A549 (cell line): Measurements from ENCODE around the gene TACSTD2. TPM values are rescaled to one million over a fixed set of nuclear protein-coding genes. Genes with fewer than 3 reads are reported as not detected.

Experiments used
- ATAC-seq, 2 experiments: fragments of 200-7000 bp in 1 of 2; fragments of >200 bp in 1 of 2; cut with Nextera tagmentation in 1 of 2; cut with Tn5 transposase in 1 of 2; 3 replicates each; pipeline versions ENCODE4 v1.8.0 to v1.9.1; 2018 to 2020; ENCODE audit warnings: mild to moderate bottlenecking in 1 of 2, moderate library complexity in 1 of 2
- CTCF ChIA-PET: fragments of 300-600 bp; sonication (Branson Sonifier 250); formaldehyde crosslinking; extraction: SDS; loops from one replicate; lab custom pipeline; 2021; ENCODE audit warnings: antibody characterized with exemption, inconsistent platforms; lab: Yijun Ruan, JAX
- POLR2A ChIA-PET: fragments of 350-600 bp; formaldehyde crosslinking; extraction: SDS; loops from one replicate; lab custom pipeline; 2021; ENCODE audit warnings: antibody characterized with exemption, inconsistent platforms; lab: Yijun Ruan, JAX
- DNase-seq, 2 experiments: peaks; one replicate each; pipeline versions ENCODE4 v3.0.0 to v3.0.0-alpha.2; 2011 to 2016; ENCODE audit warnings: low read depth in 1 of 2, low spot score in 1 of 2
- FAIRE-seq: peaks from 2 replicates; lab custom pipeline; 2011; peaks lifted over from hg19 to GRCh38; lab: Jason Lieb, UNC
- H3K27ac ChIP-seq, 2 experiments: fragments of >200 bp; sonication (Bioruptor Twin); formaldehyde crosslinking; 3 replicates each; pipeline ENCODE4 v1.5.1; 2016 to 2017
- H3K4me1 ChIP-seq: fragments of >200 bp; sonication (Bioruptor Twin); formaldehyde crosslinking; 3 replicates; pipeline ENCODE4 v1.6.1; 2016
- H3K4me2 ChIP-seq: fragments of >200 bp; sonication (Bioruptor Twin); formaldehyde crosslinking; 3 replicates; pipeline ENCODE4 v1.6.1; 2016
- H3K4me3 ChIP-seq: fragments of >200 bp; sonication (Bioruptor Twin); formaldehyde crosslinking; 3 replicates; pipeline ENCODE4 v1.5.1; 2016
- H3K9me3 ChIP-seq: fragments of >200 bp; sonication (Bioruptor Twin); formaldehyde crosslinking; 3 replicates; pipeline ENCODE4 v1.6.1; 2016
- ATOH8 ChIP-seq: fragments of 250-450 bp; sonication (Bioruptor Pico); IDR thresholded peaks from 2 replicates; pipeline ENCODE4 v1.5.0; 2020; ENCODE audit warnings: low read depth, mild to moderate bottlenecking, moderate library complexity
- CBX2 ChIP-seq: fragments of 200-600 bp; sonication (generic); IDR thresholded peaks from 2 replicates; pipeline ENCODE4 v1.6.1; 2016; ENCODE audit warnings: low read depth, mild to moderate bottlenecking, borderline replicate concordance
- CEBPB ChIP-seq, 2 experiments: fragments of >200 bp in 1 of 2; sonication (Bioruptor Twin) in 1 of 2; formaldehyde crosslinking in 1 of 2; IDR thresholded peaks; 2 replicates each; pipeline ENCODE4 v1.6.1; 2012 to 2016
- CHD2 ChIP-seq: fragments of 150-350 bp; IDR thresholded peaks from 2 replicates; pipeline ENCODE4 v1.6.1; 2014; ENCODE audit warnings: low read length; ENCODE audit not compliant: partially characterized antibody
- EHMT2 ChIP-seq: fragments of 200-600 bp; sonication (generic); IDR thresholded peaks from 2 replicates; pipeline ENCODE4 v1.6.1; 2016; ENCODE audit warnings: antibody characterized with exemption, low read depth, mild to moderate bottlenecking, moderate library complexity
- EP300 ChIP-seq, 2 experiments: fragments of >200 bp; sonication (Bioruptor Twin); formaldehyde crosslinking; IDR thresholded peaks; 2 replicates in 1 of 2; 3 replicates in 1 of 2; pipeline ENCODE4 v1.6.1; 2016 to 2017
- FOSB ChIP-seq: fragments of 250-450 bp; sonication (Bioruptor Pico); IDR thresholded peaks from 2 replicates; pipeline ENCODE4 v1.5.0; 2020; ENCODE audit warnings: mild to moderate bottlenecking, moderate library complexity
- FOSL2 ChIP-seq, 2 experiments: fragments of 450-650 bp in 1 of 2; fragments of >200 bp in 1 of 2; sonication (Bioruptor Twin) in 1 of 2; formaldehyde crosslinking; IDR thresholded peaks; 2 replicates each; pipeline versions ENCODE4 v1.5.0 to v1.6.1; 2016 to 2020; ENCODE audit warnings: mild to moderate bottlenecking in 1 of 2, moderate library complexity in 1 of 2
- GATA3 ChIP-seq: IDR thresholded peaks from 2 replicates; pipeline ENCODE4 v1.6.1; 2012; ENCODE audit warnings: borderline replicate concordance
- HDAC2 ChIP-seq: fragments of 200-600 bp; sonication (generic); IDR thresholded peaks from 2 replicates; pipeline ENCODE4 v1.6.1; 2016
- HES2 ChIP-seq: fragments of >200 bp; sonication (Bioruptor Twin); formaldehyde crosslinking; IDR thresholded peaks from 2 replicates; pipeline ENCODE4 v1.6.1; 2016
- HOXB5 ChIP-seq: fragments of 250-450 bp; sonication (Bioruptor Pico); IDR thresholded peaks from 2 replicates; pipeline ENCODE4 v1.5.0; 2020; ENCODE audit warnings: mild to moderate bottlenecking, moderate library complexity
- JUNB ChIP-seq: fragments of >200 bp; sonication (Bioruptor Twin); formaldehyde crosslinking; IDR thresholded peaks from 2 replicates; pipeline ENCODE4 v1.6.1; 2016
- KDM1A ChIP-seq: fragments of 200-600 bp; sonication (generic); IDR thresholded peaks from 2 replicates; pipeline ENCODE4 v1.6.1; 2016; ENCODE audit warnings: low read depth, mild to moderate bottlenecking
- KDM5A ChIP-seq: fragments of 200-600 bp; sonication (generic); IDR thresholded peaks from 2 replicates; pipeline ENCODE4 v1.6.1; 2016; ENCODE audit warnings: antibody characterized with exemption, mild to moderate bottlenecking
- MAFK ChIP-seq: fragments of 450-650 bp; IDR thresholded peaks from 2 replicates; pipeline ENCODE4 v1.6.1; 2014; ENCODE audit not compliant: partially characterized antibody
- MAX ChIP-seq: IDR thresholded peaks from 2 replicates; pipeline ENCODE4 v1.6.1; 2012
- MYC ChIP-seq: IDR thresholded peaks from 2 replicates; pipeline ENCODE4 v1.6.1; 2012; ENCODE audit warnings: mild to moderate bottlenecking, inconsistent platforms, low read length, improper control_type of control experiment, borderline replicate concordance
- NFE2L2 ChIP-seq: fragments of 150-350 bp; conservative IDR thresholded peaks from 2 replicates; pipeline ENCODE4 v1.6.1; 2014; ENCODE audit warnings: low read length
- NPAS2 ChIP-seq: fragments of 250-450 bp; sonication (Bioruptor Pico); IDR thresholded peaks from 2 replicates; pipeline ENCODE4 v1.8.0; 2022; ENCODE audit warnings: mild to moderate bottlenecking, moderate library complexity, borderline replicate concordance
- NR3C1 ChIP-seq: fragments of >200 bp; sonication (Bioruptor Twin); formaldehyde crosslinking; IDR thresholded peaks from 3 replicates; pipeline ENCODE4 v1.6.1; 2017
- PBX3 ChIP-seq: IDR thresholded peaks from 2 replicates; pipeline ENCODE4 v1.6.1; 2012
- RAD21 ChIP-seq, 2 experiments: fragments of >200 bp in 1 of 2; sonication (Bioruptor Twin) in 1 of 2; formaldehyde crosslinking in 1 of 2; IDR thresholded peaks in 1 of 2; conservative IDR thresholded peaks in 1 of 2; 2 replicates in 1 of 2; 3 replicates in 1 of 2; pipeline ENCODE4 v1.6.1; 2012 to 2018; ENCODE audit warnings: inconsistent platforms in 1 of 2
- RFX5 ChIP-seq: fragments of 450-650 bp; IDR thresholded peaks from 2 replicates; pipeline ENCODE4 v1.7.1; 2014; ENCODE audit warnings: antibody characterized with exemption, mild to moderate bottlenecking, moderate library complexity
- SMC3 ChIP-seq: fragments of >200 bp; sonication (Bioruptor Twin); formaldehyde crosslinking; IDR thresholded peaks from 3 replicates; pipeline ENCODE4 v1.6.1; 2018; ENCODE audit warnings: inconsistent platforms
- ZFP36 ChIP-seq: fragments of 450-650 bp; IDR thresholded peaks from 2 replicates; pipeline ENCODE4 v1.6.1; 2014; ENCODE audit warnings: borderline replicate concordance; ENCODE audit not compliant: partially characterized antibody
- ZSCAN20 ChIP-seq: fragments of 250-450 bp; sonication (Bioruptor Pico); IDR thresholded peaks from 2 replicates; pipeline ENCODE4 v1.8.0; 2022; ENCODE audit warnings: mild to moderate bottlenecking, moderate library complexity
- WGBS: methylation state at CpG from one replicate; pipeline ENCODE4 v1.1.6; 2017; ENCODE audit errors: missing lambda C conversion rate; 5-methylcytosine and 5-hydroxymethylcytosine counted together
- polyA plus RNA-seq, 4 experiments: library from polyadenylated mRNA; depleted of rRNA in 3 of 4; stranded (reverse); fragments of >200 nt; fragmentation: RNase III in 1 of 4; extraction: RNeasy Plus Mini Kit Qiagen cat#74134 plus additional on column Dnase treatment in 1 of 4; gene quantifications; 2 replicates in 3 of 4; 3 replicates in 1 of 4; pipeline ENCODE4 v1.2.3, GENCODE V29; 2011 to 2017
- TF ChIP-seq, protein P1 (sequence below): IDR thresholded peaks from 2 replicates; pipeline ENCODE4 v1.6.1; 2012; ENCODE audit warnings: low read depth, borderline replicate concordance
- TF ChIP-seq, protein P2 (sequence below): fragments of 150-350 bp; IDR thresholded peaks from 2 replicates; pipeline ENCODE4 v1.6.1; 2014; ENCODE audit warnings: low read depth, mild to moderate bottlenecking, low read length

Gene TACSTD2
- polyA plus RNA-seq, 2 of the 4 experiments (the other 2 are of a cell fraction): not detected

DNA sequence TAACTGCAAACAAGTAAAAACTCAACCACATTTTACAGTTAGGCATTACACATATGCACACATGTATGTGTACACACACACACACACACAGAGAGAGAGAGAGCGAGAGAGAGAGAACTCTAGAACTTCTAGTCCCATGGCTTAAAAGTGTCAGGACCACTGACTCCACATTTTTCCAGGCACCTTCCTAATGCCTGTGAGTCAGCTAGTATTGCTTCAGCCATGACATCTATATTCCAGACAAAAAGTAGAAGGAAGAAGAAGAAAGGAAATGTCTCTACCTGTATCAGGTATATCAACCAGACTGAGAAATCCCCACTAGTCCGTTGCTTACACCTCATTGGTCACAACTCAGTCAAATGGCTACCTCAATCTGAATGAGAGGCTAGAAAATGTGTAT, 31.9 kb upstream of the TACSTD2 start:
- ChIA-PET CTCF (interaction anchor here (0.6 to 1.4 kb wide), 2 partner anchors 44 to 783 kb away, joined by 3 to 4 read pairs; no protein-coding TSS in a partner anchor), POLR2A (no interaction called here)
- DNase-seq (no peak), ATAC-seq (no peak), FAIRE-seq (no peak)
- H3K4me1 ChIP-seq: no peaks in the 10 kb centered on the region
- no peak overlapping the region for H3K27ac ChIP-seq
- H3K4me3 ChIP-seq: no peak overlapping the region
- no peak for TF ChIP-seq NPAS2
- no peak for TF ChIP-seq MAFK
- TF ChIP-seq NFE2L2: no peak
- no peak for TF ChIP-seq CHD2
- TF ChIP-seq JUNB: no peak
- no peak for TF ChIP-seq ZFP36
- TF ChIP-seq PBX3: no peak
- no peak for TF ChIP-seq FOSL2 (IDR thresholded peaks at IDR 0.05)
- TF ChIP-seq FOSL2 (CRISPR knock-in tag; IDR thresholded peaks at IDR 0.05): no peak
- no peak for TF ChIP-seq MYC
- TF ChIP-seq KDM5A: no peak
- no peak for TF ChIP-seq KDM1A
- no peak for TF ChIP-seq FOSB (CRISPR knock-in tag)
- no peak for TF ChIP-seq CBX2
- no peak for TF ChIP-seq HOXB5 (CRISPR knock-in tag)
- TF ChIP-seq, protein P1, sequence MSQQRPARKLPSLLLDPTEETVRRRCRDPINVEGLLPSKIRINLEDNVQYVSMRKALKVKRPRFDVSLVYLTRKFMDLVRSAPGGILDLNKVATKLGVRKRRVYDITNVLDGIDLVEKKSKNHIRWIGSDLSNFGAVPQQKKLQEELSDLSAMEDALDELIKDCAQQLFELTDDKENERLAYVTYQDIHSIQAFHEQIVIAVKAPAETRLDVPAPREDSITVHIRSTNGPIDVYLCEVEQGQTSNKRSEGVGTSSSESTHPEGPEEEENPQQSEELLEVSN: no peak
- H3K4me2 ChIP-seq: no peak overlapping the region
- WGBS: 43% methylated on average over 2 of the region's 2 CpGs
- no peaks in the 10 kb centered on the region for H3K9me3 ChIP-seq

GRCh38 chr1:58608297-58608696, 31.2 kb upstream of the TACSTD2 start:
- ChIA-PET CTCF (no interaction called here), POLR2A (no interaction called here)
- no peaks in the 10 kb centered on the region for H3K4me1 ChIP-seq
- H3K9me3 ChIP-seq: no peaks in the 10 kb centered on the region
- no peak for TF ChIP-seq ATOH8
- TF ChIP-seq, protein P2, sequence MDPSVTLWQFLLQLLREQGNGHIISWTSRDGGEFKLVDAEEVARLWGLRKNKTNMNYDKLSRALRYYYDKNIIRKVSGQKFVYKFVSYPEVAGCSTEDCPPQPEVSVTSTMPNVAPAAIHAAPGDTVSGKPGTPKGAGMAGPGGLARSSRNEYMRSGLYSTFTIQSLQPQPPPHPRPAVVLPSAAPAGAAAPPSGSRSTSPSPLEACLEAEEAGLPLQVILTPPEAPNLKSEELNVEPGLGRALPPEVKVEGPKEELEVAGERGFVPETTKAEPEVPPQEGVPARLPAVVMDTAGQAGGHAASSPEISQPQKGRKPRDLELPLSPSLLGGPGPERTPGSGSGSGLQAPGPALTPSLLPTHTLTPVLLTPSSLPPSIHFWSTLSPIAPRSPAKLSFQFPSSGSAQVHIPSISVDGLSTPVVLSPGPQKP: no peak
- no peak for TF ChIP-seq NPAS2
- no peak for TF ChIP-seq NR3C1
- no peak for TF ChIP-seq ZSCAN20 (CRISPR knock-in tag)
- TF ChIP-seq MAX: no peak
- TF ChIP-seq GATA3: no peak
- no peak for TF ChIP-seq SMC3
- no peak for TF ChIP-seq RAD21 (conservative IDR thresholded peaks at IDR 0.05 in 1 of 2, IDR thresholded peaks at IDR 0.05 in 1 of 2)
- TF ChIP-seq RFX5: no peak
- no peak for TF ChIP-seq CHD2
- no peak for TF ChIP-seq HES2
- no peak for TF ChIP-seq HDAC2
- no peak for TF ChIP-seq CEBPB (IDR thresholded peaks at IDR 0.05)
- TF ChIP-seq EP300 (IDR thresholded peaks at IDR 0.05): no peak
- TF ChIP-seq MYC: no peak
- TF ChIP-seq, protein P1: no peak
- no peak for TF ChIP-seq EHMT2
- no peak for FAIRE-seq
- H3K4me2 ChIP-seq: no peak overlapping the region
- ATAC-seq: no peak
- no peak overlapping the region for H3K4me3 ChIP-seq
- no peak overlapping the region for H3K27ac ChIP-seq
- DNase-seq: no peak
